ENCODE results near the gene STUM.

Gene STUM

DNA sequence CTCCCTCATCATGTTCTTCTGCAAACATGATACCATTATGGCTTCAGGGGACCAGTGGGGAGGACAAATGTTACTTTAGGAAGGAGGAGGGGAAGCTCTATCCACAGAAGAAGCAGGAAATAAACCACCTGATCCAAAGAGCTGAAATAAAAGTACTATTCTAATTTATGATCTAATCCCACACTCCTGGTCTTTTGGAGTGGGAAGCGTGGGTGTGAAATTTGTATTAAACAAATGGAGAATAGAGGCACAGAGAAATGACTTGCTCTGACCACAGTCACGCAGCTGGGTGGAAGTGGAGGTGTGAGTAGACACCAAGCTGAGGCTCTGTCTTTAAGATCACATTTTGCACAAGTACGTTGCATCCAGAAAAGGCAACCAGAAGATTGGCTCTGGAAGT is 14.5 kb upstream of the STUM start:
- DNase-seq, result no peak

DNA sequence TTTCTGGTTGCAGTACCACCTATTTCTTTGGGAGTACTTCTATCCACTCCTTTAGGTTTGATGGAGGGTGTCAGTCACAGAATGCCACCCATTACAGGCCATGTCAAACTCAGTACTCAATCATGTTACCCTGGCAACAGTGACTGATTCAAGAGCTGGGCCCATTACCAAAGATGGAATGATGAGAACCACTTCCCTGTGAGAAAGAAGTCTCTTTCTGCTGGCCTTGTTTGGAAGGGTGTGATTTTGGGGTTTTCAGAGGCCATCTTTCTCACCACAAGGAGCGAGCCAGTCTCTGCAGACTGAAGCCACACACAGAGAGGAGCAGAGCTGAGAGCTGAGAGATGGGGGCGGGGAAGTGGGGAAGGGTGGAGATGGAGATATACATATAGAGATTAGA is 13.9 kb upstream of the STUM start:
- DNase-seq, result no peak

DNA sequence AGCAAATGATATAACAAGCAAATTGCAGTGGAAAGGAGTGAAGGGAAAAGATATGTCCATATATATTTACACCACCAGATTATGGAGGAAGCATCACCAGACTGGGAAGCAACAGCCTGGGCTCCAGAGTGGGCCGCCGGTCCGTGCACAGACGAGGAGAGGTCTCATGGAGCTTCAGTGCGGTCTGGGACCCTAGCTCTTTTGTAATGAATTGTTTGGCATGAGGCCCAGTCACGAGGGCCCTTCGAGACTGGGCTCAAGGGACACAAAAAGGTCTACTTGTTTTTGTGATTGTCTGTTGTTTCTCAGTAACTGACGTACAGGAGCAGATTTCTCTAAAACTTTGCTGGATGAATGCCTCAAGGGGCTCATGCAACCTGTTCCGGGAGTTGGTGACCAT is 12.9 kb upstream of the STUM start:
- DNase-seq, result no peak

DNA sequence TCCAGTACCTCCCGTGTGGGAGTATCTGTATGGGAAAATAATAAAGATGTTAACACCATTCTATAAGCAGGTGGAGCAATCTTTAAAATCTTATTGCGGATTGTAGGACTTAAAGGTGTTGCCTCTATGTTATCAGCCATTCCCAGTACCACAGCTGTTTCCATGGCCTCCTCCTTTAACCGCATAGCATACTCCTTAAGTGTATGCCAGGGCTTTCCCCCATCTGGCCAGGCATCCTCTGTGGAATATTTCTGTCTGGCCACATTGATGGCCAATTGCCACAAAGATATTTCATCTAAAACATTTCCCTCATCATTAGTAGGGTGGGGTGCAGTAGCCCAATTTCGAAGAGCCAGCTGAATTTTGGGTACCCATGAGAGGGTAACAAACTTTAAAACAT is 7.3 kb upstream of the STUM start:
- DNase-seq, result no peak

DNA sequence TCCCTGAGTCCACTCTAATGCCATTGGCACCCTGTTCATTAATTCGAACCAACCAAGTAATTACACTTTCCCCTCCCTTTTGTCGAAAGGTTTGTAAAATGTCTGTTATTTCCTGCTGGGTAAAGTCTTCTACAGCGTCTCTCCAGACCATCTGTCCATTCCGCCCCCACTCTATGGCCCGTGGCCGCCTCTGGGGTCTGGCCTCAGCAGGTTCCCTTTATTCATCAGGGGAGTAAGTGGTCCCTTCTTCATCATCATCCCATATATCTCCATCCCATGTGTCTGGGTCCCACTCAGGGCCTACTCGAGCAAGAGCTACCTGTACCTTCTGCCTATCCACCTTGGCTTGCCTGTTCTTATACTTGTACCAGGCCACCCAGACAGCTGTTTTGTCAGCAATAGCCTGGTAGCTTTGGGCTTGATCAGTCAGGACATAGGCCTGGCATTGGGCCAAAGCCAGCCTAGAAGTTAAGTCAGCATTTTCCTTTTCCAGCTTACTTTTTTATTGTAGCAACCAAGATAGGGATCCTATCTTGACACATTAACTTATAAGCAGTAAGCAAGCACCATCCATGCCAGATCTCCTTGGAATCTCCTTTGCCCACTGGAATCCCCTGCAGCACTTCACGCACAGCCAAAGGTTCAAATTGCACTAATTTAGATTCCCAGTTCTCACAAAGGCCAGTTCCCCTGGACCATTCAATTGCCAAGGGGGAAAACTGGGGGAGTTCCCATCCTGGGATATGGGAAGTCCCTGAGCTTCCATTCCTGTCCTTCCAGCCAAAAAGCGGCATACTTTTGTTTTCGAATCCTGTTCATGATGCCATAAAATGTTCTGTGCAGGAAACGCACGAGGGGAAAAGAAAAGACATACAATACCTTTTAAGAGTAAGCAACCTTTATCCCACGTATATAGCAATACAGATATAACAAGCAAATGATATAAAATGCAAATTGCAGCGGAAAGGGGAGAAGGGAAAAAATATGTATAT is 6.6 kb upstream of the STUM start:
- DNase-seq, result peak; percentile 2

DNA sequence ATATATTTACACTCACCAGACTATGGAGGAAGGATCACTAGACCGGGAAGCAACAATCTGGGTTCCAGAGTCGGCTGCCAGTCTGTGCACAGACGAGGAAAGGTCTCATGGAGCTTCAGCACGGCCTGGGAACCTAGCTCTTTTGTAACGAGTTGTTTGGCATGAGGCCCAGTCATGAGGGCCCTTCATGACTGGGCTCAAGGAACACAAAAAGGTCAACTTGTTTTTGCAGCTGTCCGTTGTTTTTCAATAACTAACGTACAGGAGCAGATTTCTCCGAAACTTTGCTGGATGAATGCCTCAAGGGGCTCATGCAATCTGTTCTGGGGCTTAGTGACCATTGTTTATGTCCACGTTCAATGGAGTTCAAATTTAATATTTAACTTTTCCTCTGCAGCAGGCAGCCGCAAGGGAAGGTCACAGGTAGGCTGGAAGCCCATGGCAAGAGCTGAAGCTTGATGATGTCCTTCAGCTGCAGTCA is 5.9 kb upstream of the STUM start:
- DNase-seq, result no peak

DNA sequence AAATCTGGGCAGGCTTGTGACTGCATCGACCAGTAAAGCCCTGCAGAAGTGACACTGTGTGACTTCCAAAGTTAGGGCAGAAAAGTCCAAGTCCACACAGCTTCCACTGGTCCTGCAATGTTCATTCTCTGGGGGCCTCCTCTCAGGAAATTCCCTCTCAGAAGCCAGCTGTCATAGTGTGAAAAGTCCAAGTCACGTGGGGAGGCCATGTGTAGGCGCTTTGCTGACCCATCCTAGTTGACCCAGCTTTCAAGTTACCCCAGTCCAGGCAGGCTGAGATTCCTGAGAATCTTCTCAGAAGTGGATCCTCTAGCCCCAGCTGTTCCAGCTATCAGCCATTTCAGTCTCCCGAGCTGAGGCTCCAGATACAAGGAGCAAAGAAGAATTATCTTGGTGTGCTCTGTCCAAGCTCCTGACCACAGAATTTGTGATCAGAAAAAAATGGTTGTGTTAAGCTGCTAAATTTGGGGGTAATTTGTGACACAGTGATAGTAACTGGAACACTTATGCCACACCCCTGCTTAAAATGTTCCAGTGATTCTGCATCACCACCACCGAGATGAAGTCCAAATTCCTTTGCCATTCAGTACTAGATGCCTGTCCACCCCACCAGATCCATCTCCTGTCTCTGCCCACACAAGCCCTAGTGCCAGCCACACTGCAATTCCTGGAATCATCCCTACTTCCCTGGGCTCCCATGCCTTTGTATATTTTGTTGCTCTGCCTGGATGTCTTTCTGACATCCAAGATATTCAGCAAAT is 2.5 kb upstream of the STUM start:
- no peak for DNase-seq

DNA sequence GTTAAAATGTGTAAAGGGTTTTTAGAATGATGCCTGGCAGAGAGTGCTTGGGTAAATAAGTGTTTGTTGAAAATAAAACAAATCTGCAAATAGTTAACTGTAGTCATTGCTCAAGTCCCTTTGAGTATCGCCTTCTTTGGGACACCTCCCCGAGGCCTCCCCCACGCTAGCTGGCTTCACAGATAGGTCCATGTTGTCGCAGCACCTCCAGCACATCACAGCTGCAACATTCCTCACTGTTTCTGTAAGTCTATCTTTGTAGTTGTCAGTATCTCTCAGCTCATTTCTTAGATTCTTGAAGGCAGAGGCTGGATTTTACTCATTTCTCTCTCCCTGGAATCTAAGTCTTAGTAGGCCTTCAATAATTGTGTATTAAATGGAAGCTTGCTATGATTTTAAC is 1.6 kb upstream of the STUM start:
- no peak for DNase-seq

DNA sequence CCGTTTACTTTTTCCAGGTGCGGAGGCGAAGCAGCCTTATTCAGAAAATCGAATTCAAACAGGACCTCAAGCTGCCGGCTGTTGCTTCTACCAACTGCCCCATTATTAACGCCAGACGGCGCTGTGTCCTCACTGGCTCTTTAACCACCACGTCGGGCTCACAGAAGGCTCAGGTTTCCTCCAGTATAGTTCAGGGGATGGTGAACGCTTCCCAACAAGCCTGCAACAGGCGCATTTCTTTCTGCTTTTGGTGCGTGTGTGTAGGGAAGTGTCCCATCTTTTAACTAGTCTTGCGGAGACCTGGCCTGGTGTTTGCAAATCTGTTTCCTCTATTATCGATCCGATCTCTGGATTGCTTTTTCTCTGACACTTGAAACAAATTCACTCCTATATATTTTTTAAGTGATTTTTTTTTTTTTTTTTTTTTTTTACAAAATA is 791 bp upstream of the STUM start:
- peak; percentile 83 for DNase-seq

DNA sequence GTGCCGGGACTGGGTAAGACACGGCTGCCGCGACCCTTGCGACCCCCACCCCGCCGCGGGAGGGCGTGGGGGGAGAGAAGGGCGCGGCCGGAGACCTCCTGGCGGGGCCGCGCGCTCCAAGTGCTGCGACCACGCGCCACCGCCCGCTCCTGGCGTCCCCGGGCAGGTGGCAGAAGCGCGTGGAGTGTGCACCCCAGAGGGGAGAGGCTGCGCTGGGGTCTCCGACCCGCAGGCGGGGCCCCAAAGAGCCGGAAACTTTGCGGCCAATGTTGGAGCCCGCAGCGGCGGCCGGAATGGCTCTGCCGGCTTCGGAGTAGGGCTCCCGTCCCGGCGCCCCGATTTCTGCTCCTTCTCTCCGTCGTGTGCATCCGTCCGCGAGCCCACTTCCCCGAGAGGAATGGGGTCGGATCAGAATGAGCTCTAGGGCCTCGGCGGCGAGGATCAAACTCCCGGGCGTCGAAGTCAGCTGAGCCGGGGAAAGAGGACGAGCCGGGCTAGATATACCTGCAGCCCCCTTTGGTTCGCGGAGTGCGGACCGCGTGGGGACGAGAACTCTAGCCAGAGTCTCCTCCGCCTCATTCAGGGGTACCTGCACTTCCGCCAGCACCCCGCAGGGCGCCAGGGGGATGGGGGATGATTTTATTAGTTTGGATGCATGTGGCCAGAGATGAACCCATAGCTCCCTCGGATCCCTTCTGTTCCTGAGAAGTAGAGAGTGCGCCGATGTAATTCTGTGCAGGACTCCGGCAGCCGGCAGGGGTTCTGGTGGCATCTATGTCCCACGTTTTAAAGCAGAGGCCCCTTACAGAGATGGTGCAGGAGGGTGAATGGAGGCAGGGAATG is 751 bp downstream of the STUM start:
- DNase-seq, result no peak

DNA sequence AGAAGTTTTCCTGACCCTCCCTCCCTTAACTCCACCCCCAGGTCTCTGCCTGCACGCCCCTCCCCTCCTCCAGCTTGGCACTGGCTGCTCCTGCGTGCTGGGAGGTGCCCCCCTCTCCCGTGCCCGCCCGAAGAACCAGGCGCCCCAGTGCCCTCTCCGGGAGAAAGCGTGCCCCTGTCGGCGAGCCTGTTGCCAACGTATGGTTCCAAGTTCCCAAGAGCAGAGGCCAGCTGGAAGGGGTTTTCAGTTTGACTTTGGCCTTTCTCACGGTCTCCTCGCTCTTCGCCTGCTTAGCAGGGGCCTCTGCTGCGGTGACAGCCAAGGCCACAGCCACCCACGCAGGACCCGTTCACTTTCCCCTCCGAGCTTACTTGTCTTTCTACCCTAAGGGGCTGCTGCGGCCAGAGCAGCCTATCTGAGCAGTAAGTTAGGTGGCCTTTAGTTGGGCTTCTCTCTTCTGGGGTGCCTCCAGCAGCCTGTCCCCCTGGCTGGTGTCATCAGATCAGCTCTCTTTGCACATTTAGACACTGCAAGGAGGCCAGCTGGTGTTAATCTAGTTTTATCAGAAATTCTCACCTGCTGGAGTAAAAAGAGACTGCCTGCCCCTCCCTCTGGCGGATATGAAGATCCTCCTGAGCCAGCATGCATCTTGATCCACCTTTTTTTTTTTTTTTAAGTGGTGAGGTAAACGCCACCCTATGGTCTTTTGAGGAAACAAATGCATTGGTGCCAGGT is 1.5 kb downstream of the STUM start:
- no peak for DNase-seq

DNA sequence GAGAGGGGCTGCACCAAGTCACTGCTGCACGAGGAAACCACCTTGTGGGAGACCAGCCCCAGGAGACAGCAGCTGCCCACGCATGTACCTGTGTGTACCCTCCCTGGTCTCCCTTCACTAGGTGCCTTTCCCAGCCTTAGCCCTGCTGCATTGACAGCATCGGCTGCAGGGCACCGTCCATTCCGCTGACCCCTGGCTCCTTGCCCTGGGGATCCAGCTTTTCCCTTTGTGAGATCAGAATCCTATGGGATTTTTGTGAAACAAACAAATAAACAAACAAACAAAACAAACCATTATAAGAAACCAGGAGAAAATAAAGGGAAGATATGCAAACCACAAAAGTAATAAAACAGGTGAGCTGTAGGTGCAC is 2.1 kb downstream of the STUM start:
- DNase-seq, result no peak

DNA sequence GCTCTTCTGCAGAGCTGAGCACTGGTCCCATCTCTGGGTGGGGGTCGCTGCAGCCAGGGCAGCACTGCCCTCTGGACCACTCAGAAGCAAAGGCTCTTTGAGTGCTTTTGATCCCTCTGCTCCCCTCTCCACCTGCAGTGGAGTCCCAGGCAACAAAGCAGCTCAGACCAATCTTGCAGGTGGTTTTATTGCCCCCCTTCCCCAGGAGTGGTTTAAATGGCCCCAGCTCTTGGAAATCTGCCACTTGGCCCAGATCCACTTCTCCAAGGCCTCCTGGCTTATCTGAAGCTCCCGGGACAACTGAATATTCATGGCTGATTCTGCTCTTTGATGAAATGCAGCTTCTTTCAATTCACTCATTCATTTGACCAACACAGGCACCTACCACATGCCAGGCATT is 2.7 kb downstream of the STUM start:
- DNase-seq, result no peak

DNA sequence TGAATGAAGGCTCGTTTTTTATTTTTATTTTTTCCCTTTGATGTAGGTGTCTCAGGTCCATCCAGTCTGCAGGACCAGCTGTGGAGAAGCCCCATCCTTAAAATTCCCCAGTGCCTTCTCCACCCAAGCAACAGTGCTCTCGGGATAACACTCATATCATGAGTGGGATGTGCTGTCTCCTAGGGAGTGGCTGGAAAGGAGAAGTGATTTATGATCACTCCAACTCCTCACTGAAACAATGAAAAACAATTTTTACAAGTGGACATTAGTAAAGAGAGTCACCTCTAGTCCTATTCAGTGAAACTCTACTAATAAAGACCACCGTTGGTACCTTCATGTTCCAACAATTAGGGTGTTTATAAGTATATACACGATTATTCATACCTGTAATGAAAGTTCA is 3.5 kb downstream of the STUM start:
- DNase-seq, result no peak

DNA sequence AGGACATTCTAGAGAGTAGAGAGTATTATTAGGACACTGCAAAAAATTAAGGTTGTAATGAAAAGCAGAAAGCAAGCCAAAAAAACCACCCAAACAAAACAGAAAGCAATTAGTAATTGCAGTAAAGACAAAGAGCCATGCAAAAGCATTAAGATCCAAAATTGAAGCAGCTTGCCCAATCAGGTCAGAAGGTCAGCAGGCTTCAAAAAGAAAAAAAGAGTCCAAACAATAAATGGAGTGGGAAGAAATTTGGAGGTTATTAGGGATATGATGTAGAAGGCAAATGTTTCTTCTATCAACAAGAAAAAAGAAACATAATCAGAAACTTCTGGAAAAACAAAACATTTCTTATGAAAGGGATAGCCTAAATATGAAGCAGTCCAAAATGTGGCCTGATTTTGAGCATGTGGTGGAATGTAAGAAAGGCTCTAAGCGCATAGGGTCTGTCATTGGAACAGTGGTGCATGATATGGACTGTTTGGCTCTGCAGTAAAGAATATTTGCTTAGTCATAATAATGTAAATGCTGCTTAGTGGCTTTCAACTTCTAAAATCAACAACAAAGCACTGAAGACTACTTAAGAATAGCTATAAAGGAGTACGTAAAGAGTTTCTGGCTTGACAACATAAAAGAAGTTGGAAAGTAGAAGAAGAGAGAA is 4.8 kb downstream of the STUM start:
- no peak for DNase-seq

DNA sequence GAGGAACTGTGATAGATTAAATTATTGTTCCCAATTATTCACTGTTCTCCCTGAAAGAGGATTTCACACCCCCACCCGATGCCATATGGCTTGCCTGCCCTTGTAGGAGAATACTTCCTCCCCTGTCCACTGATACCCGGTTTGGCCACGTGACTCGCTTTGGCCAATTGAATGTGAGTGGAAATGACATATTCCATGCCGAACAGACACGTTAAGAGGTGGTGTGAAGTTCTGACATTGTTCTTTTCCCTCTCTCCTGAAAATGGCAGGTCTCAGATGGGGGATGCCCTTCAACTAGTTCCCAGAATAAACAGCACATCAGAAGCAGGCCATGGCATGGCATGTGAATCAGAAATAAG is 5.3 kb downstream of the STUM start:
- no peak for DNase-seq

DNA sequence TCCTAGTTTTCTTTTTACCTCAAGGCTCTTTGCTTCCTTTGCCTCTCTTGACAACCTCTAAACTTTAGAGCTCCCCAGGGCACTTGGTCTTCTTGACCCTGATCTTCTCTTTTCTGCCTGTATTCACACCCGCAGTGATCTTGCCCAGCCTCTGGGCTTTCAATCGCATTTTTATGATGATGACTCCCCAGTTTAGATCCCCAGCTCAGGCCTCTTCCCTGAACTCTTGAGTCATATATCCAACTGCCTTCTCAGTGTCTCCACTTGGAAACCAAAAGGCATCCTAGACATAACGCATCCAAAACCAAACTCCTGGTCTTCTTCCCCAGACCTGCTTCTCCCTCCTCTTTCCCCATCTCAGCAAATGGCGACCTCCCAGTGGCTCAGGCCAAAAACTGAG is 6.5 kb downstream of the STUM start:
- DNase-seq, result no peak

DNA sequence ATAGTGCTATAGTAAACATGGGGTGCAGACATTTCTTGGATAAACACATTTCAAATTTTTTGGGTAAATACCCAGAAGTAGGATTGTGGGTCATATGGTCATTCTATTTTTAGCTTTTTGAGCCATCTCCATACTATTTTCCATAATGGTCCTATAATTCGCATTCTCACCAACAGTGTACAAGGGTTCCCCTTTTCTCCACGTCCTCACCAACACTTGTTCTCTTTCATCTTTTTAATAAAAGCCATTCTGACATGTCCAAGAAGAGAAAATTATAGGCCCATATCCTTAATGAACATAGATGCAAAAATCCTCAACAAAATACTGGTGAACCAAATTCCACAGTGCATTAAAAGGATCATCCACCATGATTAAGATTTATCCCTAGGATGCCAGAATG is 8.9 kb downstream of the STUM start:
- no peak for DNase-seq

DNA sequence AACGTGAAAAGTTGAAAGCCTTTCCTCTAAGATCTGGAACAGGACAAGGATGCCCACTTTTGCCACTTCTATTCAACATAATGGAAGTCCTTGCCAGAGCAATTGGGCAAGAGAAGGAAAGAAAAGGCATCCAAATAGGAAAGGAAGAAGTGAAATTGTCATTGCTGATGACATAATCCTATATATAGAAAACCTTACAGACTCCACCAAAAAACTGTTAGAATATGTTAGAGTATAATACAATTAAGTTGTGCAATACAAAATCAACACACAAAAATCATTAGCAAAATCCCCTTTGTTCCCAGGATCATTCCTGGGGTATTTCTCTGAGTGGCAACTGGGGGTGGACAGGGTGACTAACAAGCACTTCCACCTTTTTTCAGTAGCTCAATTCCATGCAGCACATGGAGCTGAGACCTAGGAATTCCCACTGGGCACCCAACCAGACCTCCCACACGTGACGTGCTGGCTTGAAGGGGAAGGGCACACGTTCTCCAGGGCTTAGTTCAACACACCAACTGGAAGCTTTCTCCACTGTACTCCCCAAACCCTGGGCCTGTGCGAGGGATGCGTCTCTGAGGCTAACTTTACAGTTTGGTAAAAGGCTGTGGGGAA is 9.6 kb downstream of the STUM start:
- no peak for DNase-seq

DNA sequence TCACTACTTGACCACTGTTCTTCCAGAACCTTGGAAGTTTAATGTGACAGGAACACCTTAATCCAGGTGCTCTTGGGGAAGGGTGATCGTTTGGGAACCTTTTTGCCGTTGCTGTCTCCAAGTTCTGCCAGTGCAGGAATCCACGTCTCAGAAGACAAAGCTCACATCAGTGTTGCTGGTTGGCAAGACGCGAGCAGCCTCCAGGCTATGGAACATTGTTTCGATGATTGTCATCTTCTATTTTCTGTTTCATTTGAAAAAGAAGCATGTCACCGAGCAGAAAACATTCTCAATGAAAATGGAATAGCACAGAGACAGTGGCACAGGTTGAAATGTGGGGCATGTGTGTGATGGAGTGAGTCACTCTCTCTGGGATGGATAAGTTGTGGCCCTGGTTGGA is 11.7 kb downstream of the STUM start:
- DNase-seq, result no peak

DNA sequence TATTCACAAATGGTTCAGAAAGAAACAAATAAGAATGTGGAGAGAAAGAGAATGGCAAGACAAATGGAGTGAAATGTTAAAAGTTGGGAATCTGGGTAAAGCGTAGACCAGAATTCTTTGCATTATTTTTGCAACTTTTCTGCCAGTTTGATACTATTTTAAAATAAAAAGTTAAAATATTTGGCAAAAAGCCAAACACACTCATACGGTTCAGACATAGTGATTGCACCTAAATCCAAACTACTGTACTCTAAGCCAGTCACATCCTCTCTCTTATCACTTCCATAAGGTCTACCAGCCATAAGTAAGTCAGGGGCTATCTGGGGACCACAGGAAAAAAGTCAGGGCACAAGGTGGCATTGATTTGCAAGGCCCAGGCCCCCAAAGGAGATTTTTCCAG is 14.4 kb downstream of the STUM start:
- DNase-seq, result no peak

DNA sequence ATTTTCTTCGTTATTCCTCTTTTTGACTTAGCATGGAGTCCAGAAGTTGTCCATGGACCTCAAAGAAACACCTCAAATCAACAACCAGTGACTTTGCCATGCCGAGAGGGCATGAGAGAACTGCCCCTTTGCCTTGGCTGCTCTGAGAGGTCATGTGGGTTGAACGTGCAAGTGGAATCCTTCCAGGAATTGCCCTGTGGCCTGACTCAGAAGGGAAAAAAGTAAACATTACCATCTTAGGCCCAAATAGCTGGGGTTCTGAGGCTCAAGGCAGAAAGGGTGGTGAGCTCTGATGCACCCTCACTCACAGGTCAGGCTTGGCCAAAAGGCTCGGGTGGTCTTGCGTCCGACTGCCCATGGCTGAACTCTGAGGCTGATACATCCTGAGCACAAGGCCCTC is 15.1 kb downstream of the STUM start:
- DNase-seq, result no peak

Data from fibroblast of skin of right quadriceps (primary cell).